Measurements from ENCODE around the gene NPHP4.

- TF ChIP-seq ZBTB33 (IDR thresholded peaks at IDR 0.05): no peak
- no peak for TF ChIP-seq ZNF274 (IDR thresholded peaks at IDR 0.05; ENCODE audit: insufficient read depth, insufficient read length)
- no peak for TF ChIP-seq REST (IDR thresholded peaks at IDR 0.05; ENCODE audit: low read depth, low read length)
- no peak for TF ChIP-seq NFYB (IDR thresholded peaks at IDR 0.05; ENCODE audit: insufficient read depth, low read depth, low read length)
These were observed 146.8 kb downstream of the NPHP4 start for GRCh38 chr1:5845376-5845775.

Measured in GM12878 (cell line).